Fibroblast of skin of back (primary cell): Measurements from ENCODE around the gene SGCD.

Experiments
- DNase-seq: peaks from one replicate; pipeline ENCODE4 v3.0.0-alpha.2; 2013

Gene SGCD

GRCh38 chr5:156460471-156460870 is 133.5 kb downstream of the SGCD start:
- peak; percentile 67 for DNase-seq

DNA sequence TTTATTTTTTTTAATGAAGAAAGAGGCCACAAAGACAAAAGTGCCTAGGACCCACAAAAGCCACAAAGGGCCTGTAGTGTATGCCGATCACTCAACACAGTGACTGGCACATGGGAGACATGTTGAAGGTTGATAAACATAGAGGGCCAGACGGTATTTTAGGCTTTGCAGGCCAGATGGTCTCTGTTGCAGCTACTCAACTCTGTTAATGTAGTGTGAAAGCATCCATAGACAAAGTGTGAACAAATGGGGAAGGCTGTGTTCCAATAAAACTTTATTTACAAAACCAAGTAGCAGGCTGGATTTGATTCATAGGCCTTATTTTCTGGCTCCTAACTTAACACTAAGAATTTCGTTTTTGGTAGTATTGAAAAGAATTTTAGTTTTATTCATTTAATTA is 139.9 kb downstream of the SGCD start:
- DNase-seq: no peak

- DNase-seq: no peak
These were observed 142.7 kb downstream of the SGCD start for GRCh38 chr5:156469636-156470035.

- no peak for DNase-seq
These were observed 144.9 kb downstream of the SGCD start for GRCh38 chr5:156471893-156472292.

- DNase-seq: peak; percentile 48
These were observed 146.4 kb downstream of the SGCD start for GRCh38 chr5:156473269-156473908.

DNA sequence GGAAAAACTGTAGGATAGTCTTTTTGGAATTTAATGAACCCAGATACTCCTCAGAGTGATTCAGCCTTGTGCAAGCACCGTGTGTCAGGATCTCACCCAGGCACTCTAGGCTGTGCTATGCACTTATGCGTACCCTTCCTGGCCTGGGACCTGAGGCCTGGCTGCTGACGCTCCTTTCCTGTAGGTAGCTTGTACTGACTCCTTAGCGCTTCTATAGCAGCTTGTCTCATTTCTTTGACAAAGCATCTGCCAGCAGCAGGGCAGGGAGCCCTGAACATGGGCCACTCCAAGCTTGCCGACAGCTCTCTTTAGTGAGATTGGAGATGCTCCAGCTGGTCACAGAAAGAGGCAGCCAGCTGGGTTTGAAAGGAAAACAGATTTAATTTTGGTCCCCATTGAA is 147.3 kb downstream of the SGCD start:
- DNase-seq: peak; percentile 44

DNA sequence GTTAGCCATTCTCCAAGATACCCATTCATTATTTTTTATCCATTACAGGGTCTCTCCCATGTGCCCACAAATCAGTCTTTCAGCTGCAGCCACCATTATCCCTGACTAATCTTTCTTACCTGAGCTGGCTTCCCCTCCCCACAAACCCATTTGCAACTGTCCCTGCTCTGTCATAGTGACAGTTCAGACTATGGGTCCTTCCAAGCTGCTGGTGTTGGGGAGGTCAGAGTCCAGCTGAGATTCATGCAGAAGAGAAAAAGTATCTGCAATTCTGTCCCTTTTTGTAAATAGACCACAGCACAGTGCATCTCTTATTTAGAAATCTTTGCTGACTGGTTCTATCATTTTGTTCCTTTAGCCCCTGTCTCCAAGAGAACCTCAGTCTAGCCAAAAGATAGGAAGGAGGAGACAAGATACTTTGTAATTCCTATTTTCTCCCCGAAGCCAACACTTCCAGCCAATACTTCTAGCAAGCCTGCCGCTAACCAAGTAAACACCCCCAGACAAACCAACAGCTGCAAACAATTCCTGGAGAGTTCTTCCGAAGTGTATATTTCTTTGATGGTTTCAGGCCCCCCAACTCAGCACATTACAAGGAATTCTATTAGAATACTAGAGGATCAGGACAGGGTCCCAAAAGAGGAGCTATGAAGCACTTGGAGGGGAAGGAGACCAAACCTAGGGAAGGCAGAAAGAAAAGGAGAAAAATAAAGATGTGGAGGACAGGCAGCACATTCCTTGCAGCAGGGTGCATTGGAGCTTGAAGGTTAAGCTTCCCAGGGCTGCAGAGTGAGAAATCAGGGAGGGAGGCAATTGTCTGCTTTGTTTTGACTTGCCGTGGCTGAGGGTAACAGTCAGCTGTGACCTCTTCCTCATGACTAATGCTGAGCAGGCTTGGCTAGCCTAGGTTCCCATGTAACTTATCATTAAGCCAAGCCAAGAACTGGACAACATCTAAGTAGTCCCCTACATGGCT is 148.5 kb downstream of the SGCD start:
- DNase-seq: peak; percentile 95

DNA sequence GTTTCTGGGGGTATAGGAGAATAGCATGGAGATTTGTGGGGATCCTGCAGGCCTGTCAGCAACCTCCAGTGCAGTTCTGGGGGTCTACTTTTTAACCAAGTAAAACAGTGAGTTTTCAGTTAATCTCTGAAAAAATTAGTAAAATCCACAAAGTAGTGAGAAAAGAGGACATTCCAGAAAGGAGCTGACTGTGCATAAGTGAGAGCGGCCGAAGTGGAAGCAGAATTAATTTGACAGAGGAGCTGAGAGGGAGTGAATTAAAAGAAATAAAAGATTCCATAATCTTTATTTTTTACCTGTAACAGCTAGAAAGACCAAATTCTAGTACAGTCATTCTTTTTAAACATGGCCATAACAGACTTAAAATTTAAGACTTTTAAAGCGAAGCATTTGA is 149.2 kb downstream of the SGCD start:
- DNase-seq: no peak

DNA sequence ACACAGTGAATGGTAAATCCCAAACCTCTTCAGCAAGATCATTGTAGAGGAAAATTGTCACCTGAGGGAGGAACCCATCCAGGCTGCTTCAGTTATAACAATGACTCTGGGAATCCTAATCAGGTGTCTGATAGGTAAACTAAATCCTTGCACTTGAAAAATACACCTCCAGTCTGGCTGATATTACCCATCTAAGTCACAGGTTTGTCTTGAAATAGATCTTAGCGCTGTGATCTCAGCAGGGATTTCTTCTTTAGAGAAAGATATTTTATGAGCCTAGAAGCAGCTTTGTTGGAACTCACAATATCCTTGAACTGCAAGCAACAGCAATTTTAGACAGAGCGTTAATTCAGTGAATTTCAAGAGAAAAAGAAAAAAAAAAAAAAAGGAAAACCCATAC is 149.7 kb downstream of the SGCD start:
- DNase-seq: no peak

DNA sequence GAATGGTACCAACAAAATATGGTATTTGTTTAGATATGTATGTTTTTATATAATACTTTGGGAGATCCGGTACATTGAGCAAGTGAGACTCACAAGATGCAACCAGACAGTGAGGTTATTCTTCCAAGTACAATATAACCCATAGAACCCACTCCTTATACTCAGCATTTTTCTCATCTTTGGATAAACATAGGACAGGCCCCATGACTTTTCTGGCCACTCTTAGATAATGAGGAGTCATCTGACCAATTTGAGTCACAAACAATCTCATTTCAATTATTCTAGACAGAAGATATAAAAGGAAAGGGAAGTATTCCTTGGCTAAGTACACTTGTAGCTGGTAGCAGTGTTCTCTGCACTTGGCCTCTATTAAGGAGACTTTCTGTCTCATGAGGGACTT is 150.2 kb downstream of the SGCD start:
- peak; percentile 43 for DNase-seq

DNA sequence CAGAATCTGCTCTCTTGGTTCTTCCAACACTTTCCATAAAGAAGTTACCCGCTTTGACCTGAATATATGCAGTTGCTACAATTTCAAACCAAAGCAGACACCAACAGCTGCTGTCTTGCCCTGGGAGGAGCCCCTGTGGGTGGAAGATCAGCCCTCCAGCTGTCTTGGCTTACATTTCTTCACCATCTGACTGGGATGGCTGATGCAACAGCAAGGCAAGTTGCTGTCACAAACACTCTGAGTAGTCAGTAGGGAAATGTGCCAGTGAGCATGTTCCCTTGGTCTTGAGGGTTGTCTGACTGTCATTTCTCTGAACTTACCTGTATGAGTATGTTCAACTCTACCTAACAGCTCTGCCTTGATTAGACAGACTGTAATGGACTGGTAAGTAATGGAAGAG is 152.9 kb downstream of the SGCD start:
- peak; percentile 89 for DNase-seq

DNA sequence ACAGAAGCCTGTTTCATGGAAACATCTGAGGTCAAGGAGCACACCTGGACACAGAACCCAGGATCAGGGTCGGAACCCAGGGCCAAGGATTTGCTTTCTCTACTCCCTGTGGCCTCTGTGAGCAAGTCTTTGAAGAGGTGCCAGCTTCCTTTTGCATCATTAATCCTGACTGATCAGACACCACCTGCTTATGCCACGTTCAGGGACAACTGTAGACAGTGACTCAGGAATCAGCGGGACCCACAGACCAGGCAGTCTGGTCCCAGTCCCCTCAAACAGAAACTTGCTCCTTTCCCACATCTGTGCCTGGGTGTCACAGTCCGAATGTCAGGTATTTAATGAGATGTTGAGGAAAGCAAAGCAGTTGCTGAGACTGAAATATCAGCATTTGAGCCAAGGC is 154.8 kb downstream of the SGCD start:
- DNase-seq: no peak

- DNase-seq: peak; percentile 11
These were observed 155.9 kb downstream of the SGCD start for GRCh38 chr5:156482818-156483217.

DNA sequence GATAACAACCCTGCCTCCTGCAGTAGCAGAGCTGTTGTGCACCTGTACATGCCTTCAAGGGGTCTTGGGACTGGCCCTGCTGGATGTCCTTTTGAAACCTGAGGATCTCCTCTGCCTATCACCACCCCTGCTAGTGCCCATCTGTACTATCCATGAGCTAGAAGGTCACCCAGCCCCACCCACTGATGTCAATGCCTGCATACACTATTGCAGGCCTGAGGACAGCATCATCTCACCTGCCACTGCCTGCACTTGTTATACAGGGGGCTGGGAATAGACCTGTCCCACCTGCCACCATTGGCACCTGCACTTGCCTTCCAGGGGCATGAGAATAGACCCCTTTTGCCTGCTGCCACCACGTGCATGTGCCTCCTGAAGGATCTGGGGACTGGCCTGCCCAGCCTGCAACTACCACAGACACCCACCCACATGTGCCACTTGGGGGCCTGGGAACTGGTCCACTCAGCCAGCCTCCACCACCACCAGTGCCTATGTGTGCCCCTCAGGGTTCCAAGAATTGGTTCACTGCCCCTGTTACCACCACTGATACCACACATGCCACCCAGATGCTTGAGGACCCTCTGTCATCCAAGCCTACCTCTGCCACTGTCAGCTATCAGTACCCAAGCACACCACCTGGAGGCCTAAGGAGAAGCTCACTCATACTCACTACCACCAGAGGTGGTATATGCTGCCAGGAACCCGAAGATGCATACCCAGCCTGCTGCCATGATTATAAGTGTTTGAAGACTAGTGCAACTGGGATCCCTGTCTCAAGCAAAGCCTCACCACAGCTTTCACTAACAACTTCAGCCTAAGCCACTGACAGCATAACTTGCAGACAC is 159.7 kb downstream of the SGCD start:
- no peak for DNase-seq

- no peak for DNase-seq
These were observed 164.8 kb downstream of the SGCD start for GRCh38 chr5:156491766-156492165.

DNA sequence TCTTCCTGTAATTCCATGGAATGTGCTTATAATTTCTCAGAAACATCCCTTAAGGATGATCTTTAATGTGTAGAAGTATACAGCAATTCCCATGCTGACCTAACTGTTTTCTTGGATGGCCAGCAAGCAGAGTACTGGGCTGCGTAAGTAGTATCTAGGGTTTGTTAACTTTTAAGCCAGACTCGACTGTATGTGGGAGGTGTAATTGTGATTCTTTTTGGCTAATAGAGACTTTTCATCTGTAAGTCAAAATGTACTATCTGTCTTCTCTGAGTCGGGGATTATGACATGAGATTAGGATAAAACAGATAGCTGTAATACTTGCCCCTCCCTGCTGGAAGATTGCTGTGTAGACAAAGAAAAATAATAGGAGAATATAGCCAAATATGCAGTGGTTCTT is 169.3 kb downstream of the SGCD start:
- no peak for DNase-seq

- peak; percentile 76 for DNase-seq
These were observed 170.8 kb downstream of the SGCD start for GRCh38 chr5:156497804-156498208.

GRCh38 chr5:156498226-156498980 is 171.4 kb downstream of the SGCD start:
- DNase-seq: peak; percentile 25

DNA sequence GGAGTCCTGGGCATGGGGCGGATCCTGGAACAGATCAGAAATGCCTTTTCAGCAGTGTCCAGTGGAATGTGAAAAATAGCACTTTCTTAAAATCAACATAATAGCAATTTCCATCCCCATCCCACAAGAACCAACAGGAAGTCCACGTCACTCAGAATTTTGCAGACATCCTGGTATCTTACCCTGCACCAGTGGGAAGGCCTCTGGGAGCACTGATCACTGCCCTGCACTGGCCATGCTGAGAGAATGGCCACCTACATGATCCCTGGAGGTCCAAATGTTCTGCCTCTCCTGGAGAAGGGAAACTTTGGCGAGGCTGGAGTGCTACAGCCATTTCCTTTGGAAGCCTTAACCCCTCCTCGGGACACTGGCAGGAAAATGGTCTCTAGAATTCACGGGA is 173.8 kb downstream of the SGCD start:
- peak; percentile 6 for DNase-seq

DNA sequence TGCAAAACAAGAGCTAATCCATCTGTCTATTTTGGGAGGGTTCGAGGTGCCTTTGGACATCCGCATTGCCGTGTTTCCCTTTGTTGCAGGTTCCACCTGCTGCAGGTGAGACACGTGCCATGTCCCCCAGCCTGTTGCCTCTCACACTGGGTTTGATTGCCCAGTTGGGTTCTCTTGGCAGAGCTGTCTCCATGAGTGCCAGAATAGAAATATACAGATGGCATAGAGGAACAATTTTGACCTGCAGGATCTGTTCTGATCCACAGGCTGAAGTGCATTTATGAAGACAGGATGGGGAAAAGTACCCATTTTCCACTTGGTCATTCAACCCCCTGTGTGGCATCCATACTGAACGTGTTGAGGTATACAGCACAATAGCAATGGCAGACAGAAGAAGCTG is 178.1 kb downstream of the SGCD start:
- no peak for DNase-seq

GRCh38 chr5:156513123-156513815 is 186.3 kb downstream of the SGCD start:
- no peak for DNase-seq

GRCh38 chr5:156515121-156515520 is 188.2 kb downstream of the SGCD start:
- no peak for DNase-seq
